ENCODE data around the gene PSMG2. TPM values are rescaled to one million over a fixed set of nuclear protein-coding genes. Genes with fewer than 3 reads are reported as not detected.

Gene PSMG2
- polyA plus RNA-seq, 3 donors = 37.1 to 143 (median 118) TPM

- no peaks in the 10 kb centered on the region for H3K27me3 Mint-ChIP-seq (ENCODE audit: low read depth in 3 of 3)
Observed at GRCh38 chr18:12694032-12694431, 8.8 kb upstream of the PSMG2 start.

GRCh38 chr18:12699747-12700146 lies 3.1 kb upstream of the PSMG2 start:
- DNase-seq = no peak
- TF ChIP-seq CTCF (IDR thresholded peaks at IDR 0.05) = no peak
- no peaks in the 10 kb centered on the region for H3K27me3 ChIP-seq (ENCODE audit: control insufficient read depth in 2 of 2, insufficient read depth in 2 of 2, low read length in 2 of 2)
- H4K20me1 ChIP-seq (ENCODE audit: insufficient read depth, low read length) = no peaks in the 10 kb centered on the region
- H3K79me2 ChIP-seq (ENCODE audit: insufficient read depth, low read length) = peaks cover 41% of the 10 kb centered on the region
- Mint-ChIP-seq H3K27me3 (ENCODE audit: low read depth in 3 of 3) (no peaks in the 10 kb centered on the region), H3K9me3 (no peaks in the 10 kb centered on the region), H3K27ac (no peak overlapping the region), H3K36me3 (peaks cover 16 to 19% of the 10 kb centered on the region in 2 donors), H3K4me1 (peaks cover 28% of the 10 kb centered on the region), H3K4me3 (no peak overlapping the region)
- H3K27ac ChIP-seq (ENCODE audit: low read depth in 1 of 2, low read length in 2 of 2) = no peak overlapping the region
- no peak overlapping the region for H2AFZ ChIP-seq (ENCODE audit: insufficient read depth, low read depth, low read length, poor library complexity, severe bottlenecking)
- peaks cover 22 to 29% of the 10 kb centered on the region in 2 donors for H3K4me1 ChIP-seq (ENCODE audit: control insufficient read depth in 1 of 2, insufficient read depth in 2 of 2, low read length in 2 of 2)
- H3K9me3 ChIP-seq (replicated peaks in 1 of 2; ENCODE audit: control insufficient read depth in 1 of 2, insufficient read depth in 1 of 2, low read length in 2 of 2) = no peaks in the 10 kb centered on the region
- no CpG with 5 or more reads among the region's 2 CpGs for WGBS (ENCODE audit: insufficient coverage)
- H3K4me3 ChIP-seq (replicated peaks in 1 of 3; ENCODE audit: low read depth in 2 of 3, low read length in 3 of 3) = no peak overlapping the region
- intact Hi-C loops (cut with micrococcal nuclease) = loop anchor here in 1 of 2 donors (5.0 kb wide), 1 partner anchor 1028 kb away; the partner anchor contains the start of genes FAM210A and RNMT
- peaks cover 19 to 33% of the 10 kb centered on the region in 2 donors for H3K36me3 ChIP-seq (replicated peaks in 1 of 2; ENCODE audit: control insufficient read depth in 1 of 2, insufficient read depth in 2 of 2, low read length in 2 of 2)
- no peak overlapping the region for H3K9ac ChIP-seq (ENCODE audit: insufficient read depth, low read length, poor library complexity, severe bottlenecking)
- no peak overlapping the region for H3K4me2 ChIP-seq (replicated peaks; ENCODE audit: extremely low read depth, low read length, poor library complexity, severe bottlenecking)

More at GRCh38 chr18:12694032-12694431, 8.8 kb upstream of the PSMG2 start:
- no peaks in the 10 kb centered on the region for H3K79me2 ChIP-seq (ENCODE audit: insufficient read depth, low read length)
- H3K27me3 ChIP-seq (ENCODE audit: control insufficient read depth in 2 of 2, insufficient read depth in 2 of 2, low read length in 2 of 2) = no peaks in the 10 kb centered on the region
- no peak for DNase-seq
- no peaks in the 10 kb centered on the region for H3K9me3 ChIP-seq (replicated peaks in 1 of 2; ENCODE audit: control insufficient read depth in 1 of 2, insufficient read depth in 1 of 2, low read length in 2 of 2)
- intact Hi-C loops (cut with micrococcal nuclease) = no loop called here
- 100% methylated on average over 1 of the region's 2 CpGs for WGBS (ENCODE audit: insufficient coverage)
- no peaks in the 10 kb centered on the region for H3K9me3 Mint-ChIP-seq
- H3K4me1 ChIP-seq (ENCODE audit: control insufficient read depth in 1 of 2, insufficient read depth in 2 of 2, low read length in 2 of 2) = no peaks in the 10 kb centered on the region
- no peak overlapping the region for H2AFZ ChIP-seq (ENCODE audit: insufficient read depth, low read depth, low read length, poor library complexity, severe bottlenecking)
- no peak for TF ChIP-seq CTCF (IDR thresholded peaks at IDR 0.05)
- peaks cover 21 to 36% of the 10 kb centered on the region in 2 donors for H3K36me3 ChIP-seq (replicated peaks in 1 of 2; ENCODE audit: control insufficient read depth in 1 of 2, insufficient read depth in 2 of 2, low read length in 2 of 2)
- H3K4me3 ChIP-seq (replicated peaks in 1 of 3; ENCODE audit: low read depth in 2 of 3, low read length in 3 of 3) = no peak overlapping the region
- no peak overlapping the region for H3K27ac ChIP-seq (ENCODE audit: low read depth in 1 of 2, low read length in 2 of 2)
- H3K36me3 Mint-ChIP-seq = peaks cover 21 to 40% of the 10 kb centered on the region in 2 donors
- no peak overlapping the region for H3K27ac Mint-ChIP-seq
- H4K20me1 ChIP-seq (ENCODE audit: insufficient read depth, low read length) = no peaks in the 10 kb centered on the region
- no peak overlapping the region for H3K4me3 Mint-ChIP-seq
- H3K4me1 Mint-ChIP-seq = peaks cover 8% of the 10 kb centered on the region
- no peak overlapping the region for H3K9ac ChIP-seq (ENCODE audit: insufficient read depth, low read length, poor library complexity, severe bottlenecking)
- no peak overlapping the region for H3K4me2 ChIP-seq (replicated peaks; ENCODE audit: extremely low read depth, low read length, poor library complexity, severe bottlenecking)
